Astrocyte of the cerebellum (primary cell): ENCODE data around the gene SP7.

Experiments
- DNase-seq: peaks from one replicate; pipeline ENCODE4 v3.0.0-alpha.2; 2011; ENCODE audit warnings: low read depth
- H3K4me3 ChIP-seq: 2 replicates; pipeline ENCODE4 v1.5.1; 2011; ENCODE audit warnings: mild to moderate bottlenecking, low read depth, low read length, moderate library complexity
- CTCF ChIP-seq: IDR thresholded peaks from 2 replicates; pipeline ENCODE4 v1.5.1; 2012; ENCODE audit warnings: low read length, low read depth, moderate library complexity, mild to moderate bottlenecking; ENCODE audit errors: missing control alignments
- in situ Hi-C: cut with HindIII; loops from 2 replicates; pipeline ENCODE4 v1.10.0; 2017; ENCODE audit warnings: low sequenced_read_pairs

Gene SP7

DNA sequence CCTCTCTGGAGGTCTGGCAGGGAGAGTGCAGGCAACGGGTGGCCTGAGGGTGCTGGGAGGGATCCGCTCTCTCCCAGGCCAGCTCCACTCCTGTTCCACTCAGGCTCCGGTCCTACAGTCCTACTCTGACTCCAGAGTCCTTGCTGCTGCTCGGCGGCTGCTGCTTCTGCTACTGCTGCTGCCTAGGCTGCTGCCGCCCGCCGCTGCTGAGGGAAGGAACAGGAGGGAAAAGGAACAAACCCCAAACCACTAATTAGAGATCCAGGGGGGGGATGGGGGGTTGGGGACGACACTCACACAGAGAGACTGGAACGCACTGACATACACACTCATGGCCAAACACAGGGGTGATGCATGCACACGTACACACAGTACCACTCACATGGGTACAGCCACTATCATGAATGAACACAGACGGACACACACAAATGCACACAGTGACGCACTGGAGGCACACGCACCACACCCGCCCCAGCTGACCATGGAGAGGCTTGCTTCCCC lies at the start of gene SP7:
Gene SP7 (minus strand): TSS at position 174 of the 501 bp plus-strand sequence. CDS start 708 bp downstream, outside the sequence.
- in situ Hi-C loops: no loop called here
- TF ChIP-seq CTCF: no peak
- no peak within 1 kb of the TSS for H3K4me3 ChIP-seq
- DNase-seq: no peak

DNA sequence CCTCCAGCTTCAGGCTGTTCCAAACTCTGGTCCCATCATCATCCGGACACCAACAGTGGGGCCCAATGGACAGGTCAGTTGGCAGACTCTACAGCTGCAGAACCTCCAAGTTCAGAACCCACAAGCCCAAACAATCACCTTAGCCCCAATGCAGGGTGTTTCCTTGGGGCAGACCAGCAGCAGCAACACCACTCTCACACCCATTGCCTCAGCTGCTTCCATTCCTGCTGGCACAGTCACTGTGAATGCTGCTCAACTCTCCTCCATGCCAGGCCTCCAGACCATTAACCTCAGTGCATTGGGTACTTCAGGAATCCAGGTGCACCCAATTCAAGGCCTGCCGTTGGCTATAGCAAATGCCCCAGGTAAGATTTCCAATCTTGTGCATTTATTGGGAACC lies 47.1 kb upstream of the SP7 start:
- DNase-seq: no peak
- in situ Hi-C loops: no loop called here
- TF ChIP-seq CTCF: no peak
- H3K4me3 ChIP-seq: peak overlapping the region; percentile 26

DNA sequence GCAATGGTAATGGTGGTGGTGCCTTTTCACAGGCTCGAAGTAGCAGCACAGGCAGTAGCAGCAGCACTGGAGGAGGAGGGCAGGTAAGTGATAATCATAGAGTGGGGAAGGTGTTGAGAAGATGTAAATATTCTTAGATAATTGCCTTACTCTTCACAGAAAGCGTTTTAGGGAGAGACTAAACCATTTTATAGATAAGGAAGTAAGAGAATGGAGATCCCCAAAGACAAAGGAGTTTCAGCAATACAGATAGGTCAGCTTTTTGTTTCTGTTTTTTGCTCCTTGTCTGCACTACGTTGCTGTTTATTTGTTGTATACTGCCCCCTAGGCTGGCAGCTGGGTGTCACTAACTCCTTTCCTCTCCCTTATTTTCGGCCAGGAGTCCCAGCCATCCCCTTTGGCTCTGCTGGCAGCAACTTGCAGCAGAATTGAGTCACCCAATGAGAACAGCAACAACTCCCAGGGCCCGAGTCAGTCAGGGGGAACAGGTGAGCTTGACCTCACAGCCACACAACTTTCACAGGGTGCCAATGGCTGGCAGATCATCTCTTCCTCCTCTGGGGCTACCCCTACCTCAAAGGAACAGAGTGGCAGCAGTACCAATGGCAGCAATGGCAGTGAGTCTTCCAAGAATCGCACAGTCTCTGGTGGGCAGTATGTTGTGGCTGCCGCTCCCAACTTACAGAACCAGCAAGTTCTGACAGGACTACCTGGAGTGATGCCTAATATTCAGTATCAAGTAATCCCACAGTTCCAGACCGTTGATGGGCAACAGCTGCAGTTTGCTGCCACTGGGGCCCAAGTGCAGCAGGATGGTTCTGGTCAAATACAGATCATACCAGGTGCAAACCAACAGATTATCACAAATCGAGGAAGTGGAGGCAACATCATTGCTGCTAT lies 45.8 kb upstream of the SP7 start:
- peak overlapping the region; percentile 49 for H3K4me3 ChIP-seq
- TF ChIP-seq CTCF: peak; percentile 38
- in situ Hi-C loops: no loop called here
- no peak for DNase-seq

DNA sequence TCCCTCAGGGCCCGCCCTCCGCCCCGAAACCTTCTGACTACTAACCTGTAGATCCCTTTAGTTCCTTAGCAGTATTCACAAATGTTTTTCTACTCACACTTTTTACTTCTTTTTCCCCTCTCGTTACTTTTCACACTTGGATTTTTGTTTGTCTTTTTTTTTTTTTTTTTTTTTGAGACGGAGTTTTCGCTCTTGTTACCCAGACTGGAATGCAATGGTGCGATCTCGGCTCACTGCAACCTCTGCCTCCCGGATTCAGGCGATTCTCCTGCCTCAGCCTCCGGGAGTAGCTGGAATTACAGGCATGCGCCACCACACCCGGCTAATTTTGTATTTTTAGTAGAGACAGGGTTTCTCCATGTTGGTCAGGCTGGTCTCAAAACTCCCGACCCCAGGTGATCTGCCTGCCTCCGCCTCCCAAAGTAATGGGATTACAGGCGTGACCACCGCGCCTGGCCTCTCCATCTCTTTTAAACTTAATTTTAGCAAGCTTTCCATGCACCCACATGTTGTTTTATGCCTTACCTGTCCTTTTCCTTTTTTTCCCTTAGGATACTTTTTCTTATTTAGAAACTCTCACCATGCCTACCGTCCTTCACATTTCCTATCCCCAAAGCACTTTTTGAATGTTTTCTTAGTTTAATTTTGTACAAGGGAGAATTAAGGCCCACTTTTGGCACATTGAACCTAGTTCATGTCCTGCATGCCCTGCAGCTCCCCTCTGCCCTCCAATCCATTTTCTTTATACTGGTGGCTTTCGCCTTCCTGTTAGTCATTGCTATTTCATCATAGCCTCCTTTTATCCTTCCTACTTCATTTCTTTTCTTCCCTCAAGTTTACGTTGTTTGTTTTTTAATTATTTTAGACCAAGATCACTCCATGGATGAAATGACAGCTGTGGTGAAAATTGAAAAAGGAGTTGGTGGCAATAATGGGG lies 44.9 kb upstream of the SP7 start:
- no peak for DNase-seq
- in situ Hi-C loops: no loop called here
- H3K4me3 ChIP-seq: peak overlapping the region; percentile 49
- TF ChIP-seq CTCF: no peak

- DNase-seq: peak; percentile 82
- in situ Hi-C loops: no loop called here
- peak within 1 kb of the TSS; percentile 49 for H3K4me3 ChIP-seq
- no peak for TF ChIP-seq CTCF
Measured at GRCh38 chr12:53380104-53380793, 44.1 kb upstream of the SP7 start, which contains the start of gene SP1. Gene SP1 (plus strand): TSS chr12:53380176. CDS start chr12:53380292, 116 bp downstream.
